ENCODE data around the gene HNF4A. TPM values are rescaled to one million over a fixed set of nuclear protein-coding genes. Genes with fewer than 3 reads are reported as not detected.

HNF4A gene
- total and polyA plus RNA-seq, 2 of the 13 experiments (the other 11 are each of a cell fraction or from before 2014, with no cell fraction given): 80.9 to 169 TPM

- TF ChIP-seq ZNF883 (CRISPR knock-in tag; IDR thresholded peaks at IDR 0.05; ENCODE audit: not compliant biosample characterization): peak; percentile 80
- no peak for TF ChIP-seq GRHL1 (CRISPR knock-in tag; conservative IDR thresholded peaks at IDR 0.05)
- TF ChIP-seq SRY (CRISPR knock-in tag; IDR thresholded peaks at IDR 0.05): 0 out of 2 replicates have a peak, but pooled peaks have one; percentile 36
- no peak for TF ChIP-seq KLF15 (CRISPR knock-in tag; IDR thresholded peaks at IDR 0.05; ENCODE audit: borderline replicate concordance)
- no peak for TF ChIP-seq TCF12 (IDR thresholded peaks at IDR 0.05)
- no peak for TF ChIP-seq TCF12 (CRISPR knock-in tag; IDR thresholded peaks at IDR 0.05)
- no peak for TF ChIP-seq NCOA1 (CRISPR knock-in tag; IDR thresholded peaks at IDR 0.05)
- TF ChIP-seq ZNF343 (CRISPR knock-in tag; IDR thresholded peaks at IDR 0.05): no peak
- peak; percentile 75 for TF ChIP-seq CTCF (CRISPR knock-in tag; IDR thresholded peaks at IDR 0.05)
- TF ChIP-seq DNMT1 (CRISPR knock-in tag; IDR thresholded peaks at IDR 0.05): 0 out of 2 replicates have a peak, but pooled peaks have one; percentile 84
- no peak for TF ChIP-seq AFF4 (CRISPR knock-in tag; IDR thresholded peaks at IDR 0.05)
- TF ChIP-seq RBM39 (IDR thresholded peaks at IDR 0.05; ENCODE audit: low read depth, low read length, poor library complexity, severe bottlenecking): peak; percentile 85
- no peak for TF ChIP-seq EHMT2 (IDR thresholded peaks at IDR 0.05; ENCODE audit: borderline replicate concordance, low read depth, low read length)
- TF ChIP-seq ZFY (CRISPR knock-in tag; IDR thresholded peaks at IDR 0.05): no peak
- TF ChIP-seq ZNF746 (CRISPR knock-in tag; IDR thresholded peaks at IDR 0.05): no peak
- no peak for TF ChIP-seq ZFP37 (CRISPR knock-in tag; IDR thresholded peaks at IDR 0.05; ENCODE audit: borderline replicate concordance)
- no peak for TF ChIP-seq PREB (CRISPR knock-in tag; IDR thresholded peaks at IDR 0.05)
- no peak for TF ChIP-seq ZNF878 (CRISPR knock-in tag; IDR thresholded peaks at IDR 0.05)
- TF ChIP-seq SP4 (CRISPR knock-in tag; IDR thresholded peaks at IDR 0.05): 0 out of 2 replicates have a peak, but pooled peaks have one; percentile 37
- no peak for TF ChIP-seq ZBTB14 (CRISPR knock-in tag; IDR thresholded peaks at IDR 0.05)
These were observed 33.0 kb downstream of the HNF4A start (continued) for GRCh38 chr20:44388466-44389023.
